B cell (primary cell): ENCODE results near the gene SC5D. TPM values are rescaled to one million over a fixed set of nuclear protein-coding genes. Genes with fewer than 3 reads are reported as not detected.

Experiments used
- ATAC-seq: fragments of 200-7000 bp; cut with Tn5 transposase; one replicate; pipeline ENCODE4 v1.10.0; 2021; ENCODE audit warnings: low read depth, mild to moderate bottlenecking, moderate number of reproducible peaks, moderate library complexity
- CTCF ChIA-PET: fragments of 350-600 bp; sonication (Branson Sonifier 250); formaldehyde crosslinking; loops from one replicate; lab custom pipeline; 2021; ENCODE audit warnings: antibody characterized with exemption, inconsistent platforms; lab: Charles Lee
- POLR2A ChIA-PET: fragments of 350-600 bp; sonication (Branson Sonifier 250); formaldehyde crosslinking; loops from one replicate; lab custom pipeline; 2021; ENCODE audit warnings: antibody characterized with exemption; lab: Charles Lee
- DNase-seq: peaks from one replicate; pipeline ENCODE4 v3.0.0; 2013
- H2AFZ ChIP-seq: 2 replicates; pipeline ENCODE4 v1.6.1; 2012; ENCODE audit warnings: mild to moderate bottlenecking, low read depth, low read length; ENCODE audit not compliant: insufficient read depth, poor library complexity, severe bottlenecking
- H3K27ac ChIP-seq, 2 donors: 1 replicate in 1 of 2; 2 replicates in 1 of 2; pipeline ENCODE4 v1.5.1; 2012 to 2013; ENCODE audit warnings: low read length in 2 of 2, mild to moderate bottlenecking in 2 of 2, moderate library complexity in 1 of 2
- H3K27me3 ChIP-seq, 4 experiments: fragments of 200-600 bp in 1 of 4; sonication (generic) in 1 of 4; replicated peaks in 1 of 4; 1 replicate in 2 of 4; 2 replicates in 2 of 4; pipeline versions ENCODE4 v1.6.1 to v1.7.0; 2013 to 2016; ENCODE audit warnings: low read length in 3 of 4, mild to moderate bottlenecking in 2 of 4, mixed read lengths in 1 of 4, moderate library complexity in 1 of 4; ENCODE audit not compliant: insufficient read depth in 4 of 4, control insufficient read depth in 3 of 4; ENCODE audit errors: control extremely low read depth in 1 of 4
- H3K36me3 ChIP-seq, 2 experiments: replicated peaks in 1 of 2; 1 replicate in 1 of 2; 2 replicates in 1 of 2; pipeline versions ENCODE4 v1.6.1 to v1.7.1; 2013; ENCODE audit warnings: low read length in 1 of 2; ENCODE audit not compliant: insufficient read depth in 2 of 2, control insufficient read depth in 1 of 2; ENCODE audit errors: control extremely low read depth in 1 of 2, extremely low read depth in 1 of 2
- H3K4me1 ChIP-seq, 2 donors: fragments of 200-600 bp in 1 of 2; sonication (generic) in 1 of 2; 1 replicate in 1 of 2; 2 replicates in 1 of 2; pipeline versions ENCODE4 v1.5.1 to v1.6.1; 2013 to 2017; ENCODE audit warnings: low read length in 2 of 2; ENCODE audit not compliant: control insufficient read depth in 2 of 2, insufficient read depth in 2 of 2
- H3K4me2 ChIP-seq: replicated peaks from 2 replicates; pipeline ENCODE3; 2012; ENCODE audit warnings: mild to moderate bottlenecking, low read depth, low read length; ENCODE audit not compliant: poor library complexity, severe bottlenecking
- H3K4me3 ChIP-seq, 5 experiments: fragments of 200-600 bp in 1 of 5; sonication (generic) in 1 of 5; 1 replicate in 3 of 5; 2 replicates in 2 of 5; pipeline versions ENCODE4 v1.5.1 to v1.7.0; 2011 to 2016; ENCODE audit warnings: low read length in 4 of 5, mild to moderate bottlenecking in 4 of 5, low read depth in 2 of 5, control low read depth in 1 of 5, moderate library complexity in 1 of 5; ENCODE audit not compliant: insufficient read depth in 1 of 5; ENCODE audit errors: control extremely low read depth in 1 of 5, extremely low read depth in 1 of 5
- H3K79me2 ChIP-seq: fragments of 200-600 bp; sonication (generic); one replicate; pipeline ENCODE4 v1.6.0; 2016; ENCODE audit warnings: low read length; ENCODE audit not compliant: control insufficient read depth, insufficient read depth
- H3K9ac ChIP-seq: fragments of 200-600 bp; sonication (generic); 2 replicates; pipeline ENCODE4 v1.6.1; 2017; ENCODE audit warnings: mild to moderate bottlenecking, low read length, moderate library complexity
- H3K9me3 ChIP-seq, 3 donors: one replicate each; pipeline versions ENCODE4 v1.6.1 to v1.7.1; 2013; ENCODE audit warnings: low read length in 2 of 3; ENCODE audit not compliant: control insufficient read depth in 2 of 3, insufficient read depth in 1 of 3; ENCODE audit errors: control extremely low read depth in 1 of 3
- H4K20me1 ChIP-seq: 2 replicates; pipeline ENCODE4 v1.6.0; 2012; ENCODE audit warnings: mild to moderate bottlenecking, low read length; ENCODE audit not compliant: insufficient read depth, control insufficient read depth, poor library complexity, severe bottlenecking
- H3K27ac Mint-ChIP-seq: one replicate; pipeline ENCODE4 v1.8.0; 2021; ENCODE audit warnings: mixed read lengths
- H3K27me3 Mint-ChIP-seq: one replicate; pipeline ENCODE4 v1.8.0; 2021; ENCODE audit warnings: mixed read lengths
- H3K4me1 Mint-ChIP-seq: one replicate; pipeline ENCODE4 v1.8.0; 2021; ENCODE audit warnings: mixed read lengths
- H3K4me3 Mint-ChIP-seq: one replicate; pipeline ENCODE4 v1.8.0; 2021; ENCODE audit warnings: mixed read lengths
- H3K9me3 Mint-ChIP-seq: one replicate; pipeline ENCODE4 v1.8.0; 2022; ENCODE audit warnings: mixed read lengths; ENCODE audit not compliant: insufficient read depth
- EZH2 ChIP-seq: IDR thresholded peaks from 2 replicates; pipeline ENCODE4 v1.6.1; 2012; ENCODE audit warnings: borderline replicate concordance, low read depth, mild to moderate bottlenecking, moderate library complexity, low read length; ENCODE audit not compliant: insufficient read depth, poor library complexity, severe bottlenecking
- WGBS: methylation state at CpG from one replicate; pipeline ENCODE4 v1.1.5; 2013; ENCODE audit warnings: missing lambda C conversion rate; ENCODE audit not compliant: insufficient coverage; 5-methylcytosine and 5-hydroxymethylcytosine counted together
- intact Hi-C: fragments of 100-400 bp; cut with micrococcal nuclease; formaldehyde crosslinking; loops from one replicate; pipeline ENCODE4 v1.10.0; 2022
- polyA plus RNA-seq: library from polyadenylated mRNA; depleted of rRNA; stranded (reverse); fragments of >200 nt; gene quantifications from 2 replicates; pipeline ENCODE4 v1.2.3, GENCODE V29; 2012
- total RNA-seq, 2 donors: library from RNA; stranded (reverse); fragments of 120-200 nt in 1 of 2; gene quantifications; 1 replicate in 1 of 2; 2 replicates in 1 of 2; pipeline versions ENCODE4 v1.2.3 to v1.2.4, GENCODE V29; 2013 to 2022
- TF ChIP-seq, protein P1 (sequence below): fragments of 200-600 bp; IDR thresholded peaks from one replicate; pipeline ENCODE4 v1.8.0; 2022; ENCODE audit warnings: antibody characterized with exemption, mild to moderate bottlenecking

Gene SC5D
- total and polyA plus RNA-seq, 2 donors (not counting 1 experiment from before 2014, with no cell fraction given), result 15.2 to 54.8 TPM

DNA sequence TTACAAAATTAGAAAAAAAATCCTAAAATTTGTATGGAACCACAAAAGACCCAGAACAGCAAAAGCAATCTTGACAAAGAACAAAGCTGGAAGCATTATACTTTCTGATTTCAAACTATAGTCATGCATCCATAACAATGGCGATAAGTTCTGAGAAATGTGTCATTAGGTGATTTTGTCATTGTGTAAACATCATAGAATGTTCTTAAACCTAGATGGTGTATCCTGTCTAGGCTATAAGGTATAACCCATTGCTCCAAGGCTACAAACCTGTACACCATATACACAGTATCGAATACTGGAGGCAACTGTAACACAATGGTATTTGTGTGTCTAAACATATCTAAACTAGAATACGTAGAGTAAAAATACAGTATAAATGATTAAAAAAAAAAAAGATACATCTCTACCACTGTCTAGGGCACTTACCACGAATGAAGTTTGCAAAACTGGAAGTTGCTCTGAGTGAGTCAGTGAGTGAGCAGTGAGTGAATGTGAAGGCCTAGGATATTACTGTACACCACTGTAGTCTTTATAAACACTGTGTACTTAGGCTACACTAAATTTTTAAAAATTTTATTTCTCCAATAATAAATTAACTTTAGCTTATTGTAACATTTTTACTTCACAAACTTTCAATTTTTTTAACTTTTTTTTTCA, 18.1 kb upstream of the SC5D start:
- no peaks in the 10 kb centered on the region for H3K9me3 Mint-ChIP-seq
- no peaks in the 10 kb centered on the region for H3K4me1 Mint-ChIP-seq
- TF ChIP-seq, protein P1, sequence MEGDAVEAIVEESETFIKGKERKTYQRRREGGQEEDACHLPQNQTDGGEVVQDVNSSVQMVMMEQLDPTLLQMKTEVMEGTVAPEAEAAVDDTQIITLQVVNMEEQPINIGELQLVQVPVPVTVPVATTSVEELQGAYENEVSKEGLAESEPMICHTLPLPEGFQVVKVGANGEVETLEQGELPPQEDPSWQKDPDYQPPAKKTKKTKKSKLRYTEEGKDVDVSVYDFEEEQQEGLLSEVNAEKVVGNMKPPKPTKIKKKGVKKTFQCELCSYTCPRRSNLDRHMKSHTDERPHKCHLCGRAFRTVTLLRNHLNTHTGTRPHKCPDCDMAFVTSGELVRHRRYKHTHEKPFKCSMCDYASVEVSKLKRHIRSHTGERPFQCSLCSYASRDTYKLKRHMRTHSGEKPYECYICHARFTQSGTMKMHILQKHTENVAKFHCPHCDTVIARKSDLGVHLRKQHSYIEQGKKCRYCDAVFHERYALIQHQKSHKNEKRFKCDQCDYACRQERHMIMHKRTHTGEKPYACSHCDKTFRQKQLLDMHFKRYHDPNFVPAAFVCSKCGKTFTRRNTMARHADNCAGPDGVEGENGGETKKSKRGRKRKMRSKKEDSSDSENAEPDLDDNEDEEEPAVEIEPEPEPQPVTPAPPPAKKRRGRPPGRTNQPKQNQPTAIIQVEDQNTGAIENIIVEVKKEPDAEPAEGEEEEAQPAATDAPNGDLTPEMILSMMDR, result no peak
- no peak for TF ChIP-seq EZH2
- no peak for ATAC-seq
- Histone ChIP-seq H3K27ac (no peak overlapping the region), H3K9me3 (no peaks in the 10 kb centered on the region), H3K79me2 (no peaks in the 10 kb centered on the region), H4K20me1 (no peaks in the 10 kb centered on the region), H3K36me3 (no peaks in the 10 kb centered on the region), H3K4me2 (no peak overlapping the region), H3K4me3 (no peak overlapping the region), H3K9ac (no peak overlapping the region), H3K27me3 (peaks cover 0 to 9% (median 2%) of the 10 kb centered on the region in 4 experiments), H3K4me1 (no peaks in the 10 kb centered on the region), H2AFZ (no peak overlapping the region)
- H3K27me3 Mint-ChIP-seq, result peaks cover 22% of the 10 kb centered on the region
- ChIA-PET CTCF (no interaction called here), POLR2A (no interaction called here)
- H3K27ac Mint-ChIP-seq, result no peak overlapping the region
- H3K4me3 Mint-ChIP-seq, result no peak overlapping the region
- intact Hi-C loops, result no loop called here
- WGBS, result no CpG with 5 or more reads among the region's 4 CpGs
- no peak for DNase-seq

DNA sequence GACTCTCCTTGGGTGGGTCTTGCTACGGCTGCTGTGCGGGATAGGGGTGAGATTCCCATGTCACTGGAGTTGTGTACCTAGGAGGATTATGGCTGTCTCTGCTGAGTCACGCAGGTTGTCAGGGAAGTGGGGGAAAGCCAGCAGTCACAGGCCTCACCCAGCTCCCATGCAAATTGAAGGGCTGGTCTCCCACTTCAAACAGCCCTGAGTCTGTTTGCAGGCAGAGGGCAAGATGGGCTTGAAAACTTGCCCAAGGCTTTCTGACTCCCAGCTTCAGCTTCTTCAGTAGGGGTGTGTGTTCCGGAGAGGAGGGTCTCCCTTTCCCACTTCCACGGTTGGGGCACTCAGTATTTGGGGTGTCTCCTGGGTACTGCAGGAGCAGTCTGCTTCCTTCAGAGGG, 10.9 kb upstream of the SC5D start:
- ATAC-seq (no peak), DNase-seq (no peak)
- ChIA-PET POLR2A (no interaction called here), CTCF (interaction anchor here (0.9 to 1.6 kb wide), 2 partner anchors 11 to 34 kb away, joined by 3 read pairs; partner anchors contain the start of gene SC5D)
- H3K27ac ChIP-seq, result no peak overlapping the region
- intact Hi-C loops, result no loop called here
- peaks cover 0 to 3% of the 10 kb centered on the region in 2 donors for H3K4me1 ChIP-seq
- TF ChIP-seq EZH2, result no peak
- TF ChIP-seq, protein P1, result no peak
- Mint-ChIP-seq H3K9me3 (no peaks in the 10 kb centered on the region), H3K4me1 (peaks cover 5% of the 10 kb centered on the region), H3K27me3 (peaks cover 27% of the 10 kb centered on the region), H3K27ac (no peak overlapping the region), H3K4me3 (no peak overlapping the region)
- no peak overlapping the region for H3K4me2 ChIP-seq
- 96% methylated on average over 5 of the region's 5 CpGs for WGBS
- H3K9ac ChIP-seq, result no peak overlapping the region
- H3K79me2 ChIP-seq, result no peaks in the 10 kb centered on the region
- no peak overlapping the region for H3K4me3 ChIP-seq
- H3K9me3 ChIP-seq, result peaks cover 0 to 7% (median 0%) of the 10 kb centered on the region in 3 donors
- no peak overlapping the region for H2AFZ ChIP-seq
- H4K20me1 ChIP-seq, result no peaks in the 10 kb centered on the region
- no peaks in the 10 kb centered on the region for H3K36me3 ChIP-seq
- peaks cover 0 to 7% (median 3%) of the 10 kb centered on the region in 4 experiments for H3K27me3 ChIP-seq
